Measurements from ENCODE around the gene TATDN3. TPM values are rescaled to one million over a fixed set of nuclear protein-coding genes. Genes with fewer than 3 reads are reported as not detected.
"Not testable (repeated sequence)": the region's sequence is repeated elsewhere in the genome, so short reads cannot be mapped to it uniquely, and the experiment has no call there.

Gene TATDN3
- total RNA-seq, 1 experiment from 2014 or later, result 13.8 TPM

- WGBS (ENCODE audit: extremely low coverage, insufficient read length, low lambda C conversion rate), result no CpG with 5 or more reads among the region's 5 CpGs
- Histone ChIP-seq H3K23me2 (ENCODE audit: insufficient read length, low read depth, low read length, poor library complexity, severe bottlenecking) (no peaks in the 10 kb centered on the region), H3K4me2 (ENCODE audit: insufficient read depth, insufficient read length, low read length) (no peak overlapping the region), H3K27me3 (ENCODE audit: insufficient read depth, low read length) (no peaks in the 10 kb centered on the region), H3K56ac (ENCODE audit: insufficient read length, low read depth, low read length) (no peak overlapping the region), H3K18ac (ENCODE audit: insufficient read length, low read depth, low read length) (no peak overlapping the region), H4K91ac (ENCODE audit: insufficient read length, low read depth, low read length) (no peak overlapping the region), H3K4ac (ENCODE audit: low read depth, low read length) (no peak overlapping the region), H3K14ac (ENCODE audit: insufficient read depth, low read length) (no peak overlapping the region), H3K27ac (ENCODE audit: insufficient read length, low read depth, low read length) (no peak overlapping the region), H2BK120ac (ENCODE audit: low read depth, low read length, poor library complexity, severe bottlenecking) (no peak overlapping the region), H3K79me1 (ENCODE audit: insufficient read depth, low read depth, low read length, poor library complexity, severe bottlenecking) (no peaks in the 10 kb centered on the region), H2BK15ac (ENCODE audit: low read depth, low read length) (no peak overlapping the region), H2AFZ (ENCODE audit: low read length) (no peak overlapping the region), H3T11ph (ENCODE audit: low read length) (no peak overlapping the region), H4K5ac (ENCODE audit: insufficient read length, low read depth, low read length) (no peak overlapping the region), H3K9ac (ENCODE audit: extremely low read depth, insufficient read length, low read length) (no peak overlapping the region), H3K4me1 (ENCODE audit: insufficient read depth, low read length) (no peaks in the 10 kb centered on the region), H4K20me1 (ENCODE audit: control insufficient read depth, insufficient read depth, insufficient read length) (no peaks in the 10 kb centered on the region), H3K79me2 (ENCODE audit: insufficient read depth, low read length) (no peaks in the 10 kb centered on the region), H2BK12ac (ENCODE audit: insufficient read length, low read depth, low read length) (no peak overlapping the region), H2BK5ac (ENCODE audit: insufficient read length, low read length) (no peak overlapping the region), H3K9me3 (ENCODE audit: control insufficient read depth, low read depth, low read length) (no peaks in the 10 kb centered on the region), H2AK5ac (ENCODE audit: insufficient read length, low read length) (no peak overlapping the region), H3K23ac (ENCODE audit: insufficient read length, low read depth, low read length) (no peak overlapping the region), H2BK20ac (ENCODE audit: low read depth, low read length, poor library complexity, severe bottlenecking) (no peak overlapping the region), H4K8ac (replicated peaks; ENCODE audit: insufficient read length, low read depth, low read length) (no peak overlapping the region)
- no peak overlapping the region for H3K4me3 Mint-ChIP-seq
- TF ChIP-seq CTCF (conservative IDR thresholded peaks at IDR 0.05), result no peak
- H3K27ac Mint-ChIP-seq, result peak overlapping the region in 1 of 3 experiments; percentile 67; a peak in 1 of 7 replicates
- H3K9me3 Mint-ChIP-seq, result no peaks in the 10 kb centered on the region
- no peaks in the 10 kb centered on the region for H3K4me1 Mint-ChIP-seq
- H3K27me3 Mint-ChIP-seq (ENCODE audit: low read depth), result no peaks in the 10 kb centered on the region
- no peaks in the 10 kb centered on the region; a peak in 1 of 7 replicates for H3K36me3 Mint-ChIP-seq (ENCODE audit: insufficient read depth in 1 of 3, low read depth in 3 of 3)
- no peak for DNase-seq
These were observed 46.5 kb downstream of the TATDN3 start for GRCh38 chr1:212838145-212838544.

GRCh38 chr1:212844521-212844920, 52.8 kb downstream of the TATDN3 start:
- H3K4me1 ChIP-seq (ENCODE audit: insufficient read depth, low read length); H2BK20ac ChIP-seq (ENCODE audit: low read depth, low read length, poor library complexity, severe bottlenecking); H3K18ac ChIP-seq (ENCODE audit: insufficient read length, low read depth, low read length); H3K23ac ChIP-seq (ENCODE audit: insufficient read length, low read depth, low read length); H4K8ac ChIP-seq (replicated peaks; ENCODE audit: insufficient read length, low read depth, low read length); H3K9ac ChIP-seq (ENCODE audit: extremely low read depth, insufficient read length, low read length); H4K20me1 ChIP-seq (ENCODE audit: control insufficient read depth, insufficient read depth, insufficient read length); H3K4ac ChIP-seq (ENCODE audit: low read depth, low read length); H3K27me3 Mint-ChIP-seq (ENCODE audit: low read depth); H3K9me3 ChIP-seq (ENCODE audit: control insufficient read depth, low read depth, low read length); H2AFZ ChIP-seq (ENCODE audit: low read length); H2AK5ac ChIP-seq (ENCODE audit: insufficient read length, low read length); H3K23me2 ChIP-seq (ENCODE audit: insufficient read length, low read depth, low read length, poor library complexity, severe bottlenecking); H4K91ac ChIP-seq (ENCODE audit: insufficient read length, low read depth, low read length); H2BK15ac ChIP-seq (ENCODE audit: low read depth, low read length); H2BK120ac ChIP-seq (ENCODE audit: low read depth, low read length, poor library complexity, severe bottlenecking); H3K79me2 ChIP-seq (ENCODE audit: insufficient read depth, low read length); H3K56ac ChIP-seq (ENCODE audit: insufficient read length, low read depth, low read length); H3K4me3 Mint-ChIP-seq; H3K4me1 Mint-ChIP-seq; H4K5ac ChIP-seq (ENCODE audit: insufficient read length, low read depth, low read length); DNase-seq; H3K36me3 Mint-ChIP-seq (ENCODE audit: insufficient read depth in 1 of 3, low read depth in 3 of 3); H3K27me3 ChIP-seq (ENCODE audit: insufficient read depth, low read length); H3K4me2 ChIP-seq (ENCODE audit: insufficient read depth, insufficient read length, low read length); H3T11ph ChIP-seq (ENCODE audit: low read length); H3K14ac ChIP-seq (ENCODE audit: insufficient read depth, low read length); H2BK12ac ChIP-seq (ENCODE audit: insufficient read length, low read depth, low read length); H3K27ac ChIP-seq (ENCODE audit: insufficient read length, low read depth, low read length); H3K27ac Mint-ChIP-seq; H2BK5ac ChIP-seq (ENCODE audit: insufficient read length, low read length); H3K79me1 ChIP-seq (ENCODE audit: insufficient read depth, low read depth, low read length, poor library complexity, severe bottlenecking): not testable (repeated sequence)
- H3K9me3 Mint-ChIP-seq, result peaks cover 9 to 10% of the 10 kb centered on the region in 2 experiments; a peak in 4 of 5 replicates
- no CpG with 5 or more reads among the region's 3 CpGs for WGBS (ENCODE audit: extremely low coverage, insufficient read length, low lambda C conversion rate)
